ENCODE data around the gene TUB. TPM values are rescaled to one million over a fixed set of nuclear protein-coding genes. Genes with fewer than 3 reads are reported as not detected.

The TUB gene
- total RNA-seq, 1 donor from 2014 or later, result 2.8 TPM

DNA sequence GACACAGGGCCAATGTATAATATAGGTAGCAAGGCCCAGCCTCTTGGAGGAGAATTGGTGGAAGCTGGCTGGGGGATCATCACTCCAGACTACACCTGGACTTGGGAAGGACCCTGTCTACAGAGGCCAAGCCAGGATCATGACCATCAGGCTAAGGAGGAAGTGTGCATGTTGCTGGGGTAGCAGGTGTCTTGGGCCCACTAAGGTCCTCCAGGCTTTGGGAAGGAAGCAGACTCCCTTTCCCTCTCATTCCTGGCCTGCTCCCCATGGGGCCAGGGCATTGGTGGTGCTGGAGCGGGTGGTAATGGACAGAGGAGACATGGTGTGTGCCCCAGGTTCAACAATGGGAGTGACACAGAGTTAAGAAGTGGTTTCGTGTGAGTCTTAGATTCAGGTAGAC lies 16.0 kb upstream of the TUB start:
- Mint-ChIP-seq H3K9me3 (ENCODE audit: unreplicated experiment) (peaks cover 5% of the 10 kb centered on the region), H3K27ac (ENCODE audit: unreplicated experiment) (no peak overlapping the region)
- DNase-seq, result no peak

DNA sequence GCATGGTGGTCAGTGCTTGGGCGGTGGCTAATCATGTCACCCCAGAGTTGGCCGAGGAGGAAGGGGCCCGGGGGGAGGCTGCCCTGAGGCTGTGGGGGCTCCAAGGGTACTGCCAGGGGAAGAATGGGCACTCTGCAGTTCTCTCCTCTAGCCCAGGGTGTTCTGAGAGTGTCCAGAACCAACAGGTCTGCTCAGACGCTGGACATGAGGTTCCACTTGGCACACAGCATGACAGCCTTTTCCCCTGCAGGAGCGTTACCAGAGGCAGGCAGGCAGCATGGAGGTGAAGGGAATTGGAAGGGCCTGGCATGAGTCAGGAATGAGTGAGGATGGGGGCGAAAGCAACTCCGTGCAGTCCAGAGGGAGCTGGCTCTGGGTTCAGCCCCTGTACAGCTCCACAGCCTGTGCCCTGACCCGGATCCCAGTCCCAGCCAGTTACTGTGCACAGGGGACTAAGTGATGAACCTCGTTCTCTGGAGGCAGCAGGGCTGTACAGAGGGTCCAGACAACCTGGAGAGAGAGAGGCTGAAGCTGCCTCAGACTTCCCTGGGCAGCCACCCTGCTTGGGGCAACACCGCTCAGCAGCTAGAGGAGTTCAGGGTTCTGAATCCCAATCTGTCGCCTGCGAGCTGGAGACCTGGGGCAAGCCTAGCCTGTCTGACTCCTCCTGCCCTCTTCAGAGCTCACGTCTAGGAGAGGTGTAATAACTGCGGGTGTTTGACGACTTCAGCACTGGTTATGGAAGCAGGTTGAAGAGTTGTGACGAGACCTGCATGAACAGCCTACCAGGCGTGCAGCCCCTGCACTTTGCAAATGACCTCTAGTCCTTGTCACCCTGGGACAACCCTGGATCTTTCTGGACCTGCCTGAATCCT lies 14.7 kb upstream of the TUB start:
- Mint-ChIP-seq H3K4me1 (ENCODE audit: low read depth, unreplicated experiment) (peaks cover 31% of the 10 kb centered on the region), H3K9me3 (ENCODE audit: unreplicated experiment) (peaks cover 5% of the 10 kb centered on the region), H3K4me3 (ENCODE audit: unreplicated experiment) (peak overlapping the region; percentile 27), H3K27me3 (ENCODE audit: unreplicated experiment) (peaks cover 9% of the 10 kb centered on the region), H3K36me3 (ENCODE audit: unreplicated experiment) (no peaks in the 10 kb centered on the region), H3K27ac (ENCODE audit: unreplicated experiment) (no peak overlapping the region)
- TF ChIP-seq, protein P1, sequence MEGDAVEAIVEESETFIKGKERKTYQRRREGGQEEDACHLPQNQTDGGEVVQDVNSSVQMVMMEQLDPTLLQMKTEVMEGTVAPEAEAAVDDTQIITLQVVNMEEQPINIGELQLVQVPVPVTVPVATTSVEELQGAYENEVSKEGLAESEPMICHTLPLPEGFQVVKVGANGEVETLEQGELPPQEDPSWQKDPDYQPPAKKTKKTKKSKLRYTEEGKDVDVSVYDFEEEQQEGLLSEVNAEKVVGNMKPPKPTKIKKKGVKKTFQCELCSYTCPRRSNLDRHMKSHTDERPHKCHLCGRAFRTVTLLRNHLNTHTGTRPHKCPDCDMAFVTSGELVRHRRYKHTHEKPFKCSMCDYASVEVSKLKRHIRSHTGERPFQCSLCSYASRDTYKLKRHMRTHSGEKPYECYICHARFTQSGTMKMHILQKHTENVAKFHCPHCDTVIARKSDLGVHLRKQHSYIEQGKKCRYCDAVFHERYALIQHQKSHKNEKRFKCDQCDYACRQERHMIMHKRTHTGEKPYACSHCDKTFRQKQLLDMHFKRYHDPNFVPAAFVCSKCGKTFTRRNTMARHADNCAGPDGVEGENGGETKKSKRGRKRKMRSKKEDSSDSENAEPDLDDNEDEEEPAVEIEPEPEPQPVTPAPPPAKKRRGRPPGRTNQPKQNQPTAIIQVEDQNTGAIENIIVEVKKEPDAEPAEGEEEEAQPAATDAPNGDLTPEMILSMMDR (IDR thresholded peaks at IDR 0.05; ENCODE audit: partially characterized antibody, unreplicated experiment), result no peak
- DNase-seq, result no peak

More for the DNA sequence above, 16.0 kb upstream of the TUB start:
- Mint-ChIP-seq H3K36me3 (ENCODE audit: unreplicated experiment) (no peaks in the 10 kb centered on the region), H3K4me1 (ENCODE audit: low read depth, unreplicated experiment) (peaks cover 28% of the 10 kb centered on the region), H3K4me3 (ENCODE audit: unreplicated experiment) (no peak overlapping the region), H3K27me3 (ENCODE audit: unreplicated experiment) (peaks cover 9% of the 10 kb centered on the region)
- TF ChIP-seq, protein P1 (IDR thresholded peaks at IDR 0.05; ENCODE audit: partially characterized antibody, unreplicated experiment), result no peak

DNA sequence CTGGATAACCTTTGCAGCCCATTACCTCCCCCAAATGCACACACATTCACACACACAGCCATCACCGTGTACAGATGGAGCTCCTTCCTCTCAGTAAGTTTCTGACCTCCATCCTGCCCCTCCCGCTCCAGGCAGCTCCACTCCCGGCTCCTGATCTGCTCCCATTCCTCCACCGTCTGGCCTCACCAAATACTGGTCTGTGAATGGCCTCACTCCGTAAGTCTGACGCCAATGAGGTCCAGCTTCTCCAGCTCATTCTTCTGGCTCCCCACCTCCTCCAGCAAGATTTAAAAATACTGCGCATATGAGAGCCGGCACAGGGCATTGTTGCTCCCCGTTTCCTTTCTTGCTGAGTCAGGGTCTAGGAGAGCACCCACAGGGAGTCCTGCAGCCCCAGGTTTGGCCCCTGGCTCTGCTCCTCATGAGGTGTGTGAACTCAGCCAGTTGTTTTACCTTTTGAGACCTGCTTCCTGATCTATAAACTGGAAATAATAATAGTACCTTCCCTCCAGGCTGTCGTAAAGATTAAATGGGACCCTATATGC lies 14.0 kb upstream of the TUB start:
- Mint-ChIP-seq H3K4me3 (ENCODE audit: unreplicated experiment) (peak overlapping the region; percentile 27), H3K4me1 (ENCODE audit: low read depth, unreplicated experiment) (peaks cover 36% of the 10 kb centered on the region), H3K27ac (ENCODE audit: unreplicated experiment) (peak overlapping the region; percentile 7), H3K9me3 (ENCODE audit: unreplicated experiment) (peaks cover 7% of the 10 kb centered on the region), H3K36me3 (ENCODE audit: unreplicated experiment) (no peaks in the 10 kb centered on the region), H3K27me3 (ENCODE audit: unreplicated experiment) (peaks cover 9% of the 10 kb centered on the region)
- DNase-seq, result no peak
- TF ChIP-seq, protein P1 (IDR thresholded peaks at IDR 0.05; ENCODE audit: partially characterized antibody, unreplicated experiment), result no peak

DNA sequence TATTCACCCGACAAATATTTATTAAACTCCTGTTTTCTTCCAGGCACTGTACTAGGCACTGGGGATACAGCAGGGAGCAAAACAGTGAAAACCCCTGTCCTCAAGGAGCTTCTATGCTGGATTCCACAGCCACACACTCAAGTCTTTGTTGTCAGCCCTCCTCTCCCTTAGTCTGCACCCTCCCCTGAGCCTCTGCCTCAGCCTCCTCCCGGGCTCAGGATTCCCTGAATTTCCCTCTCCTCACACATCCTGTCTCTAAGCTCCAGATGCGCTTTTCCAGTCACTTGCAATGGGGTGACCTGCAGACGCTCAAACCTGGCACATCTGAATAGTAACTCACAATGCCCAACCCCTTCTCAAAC lies 13.5 kb upstream of the TUB start:
- peaks cover 13% of the 10 kb centered on the region for H3K27me3 Mint-ChIP-seq (ENCODE audit: unreplicated experiment)
- peaks cover 41% of the 10 kb centered on the region for H3K4me1 Mint-ChIP-seq (ENCODE audit: low read depth, unreplicated experiment)
- no peak for DNase-seq
- TF ChIP-seq, protein P1 (IDR thresholded peaks at IDR 0.05; ENCODE audit: partially characterized antibody, unreplicated experiment), result no peak
- no peaks in the 10 kb centered on the region for H3K36me3 Mint-ChIP-seq (ENCODE audit: unreplicated experiment)
- H3K4me3 Mint-ChIP-seq (ENCODE audit: unreplicated experiment), result peak overlapping the region; percentile 21
- peaks cover 7% of the 10 kb centered on the region for H3K9me3 Mint-ChIP-seq (ENCODE audit: unreplicated experiment)
- H3K27ac Mint-ChIP-seq (ENCODE audit: unreplicated experiment), result peak overlapping the region; percentile 65

Measured in glutamatergic neuron (in vitro differentiated cells).